ENCODE data around the gene GFER. TPM values are rescaled to one million over a fixed set of nuclear protein-coding genes. Genes with fewer than 3 reads are reported as not detected.

Gene GFER
- total RNA-seq, 4 donors from 2014 or later, result 12.8 to 45.6 (median 25.1) TPM

DNA sequence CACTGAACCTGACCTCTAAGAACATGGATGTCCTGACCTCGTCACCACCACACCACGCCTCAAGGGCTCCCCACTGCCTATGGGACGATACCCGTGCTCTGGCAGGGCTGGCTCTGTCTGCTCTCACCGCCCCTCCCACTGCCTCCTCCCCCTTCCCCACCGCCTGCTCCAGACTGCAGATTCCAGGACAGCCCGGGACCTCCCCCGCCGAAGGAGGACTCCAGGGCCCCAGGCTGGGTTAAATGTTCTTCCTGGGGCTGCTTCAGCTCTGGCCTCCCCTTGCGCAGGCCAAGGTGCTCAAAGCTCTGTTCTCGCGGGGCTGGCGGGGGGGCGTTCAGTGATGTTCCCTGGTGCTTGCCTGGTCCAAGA is 38.7 kb downstream of the GFER start:
- H3K27me3 ChIP-seq, result peaks cover 50% of the 10 kb centered on the region
- H3K4me3 ChIP-seq, result peak overlapping the region in 1 of 2 donors; percentile 37
- peak overlapping the region in 2 of 4 donors; percentile 75 for H3K27ac ChIP-seq
- WGBS, 2 donors (ENCODE audit: low coverage in 1 of 2), result no CpG with 5 or more reads among the region's 14 CpGs
- TF ChIP-seq EP300 (IDR thresholded peaks at IDR 0.05), result no peak
- no peak for TF ChIP-seq CTCF (IDR thresholded peaks at IDR 0.05)
- no peak for TF ChIP-seq POLR2AphosphoS5 (IDR thresholded peaks at IDR 0.05)
- TF ChIP-seq POLR2A (IDR thresholded peaks at IDR 0.05), result no peak
- H3K4me1 ChIP-seq, result peaks cover 0 to 64% (median 29%) of the 10 kb centered on the region in 3 donors
- peak; percentile 8 for ATAC-seq
- H3K36me3 ChIP-seq, result no peaks in the 10 kb centered on the region
- H3K9me3 ChIP-seq, result no peaks in the 10 kb centered on the region

GRCh38 chr16:2023092-2024031 is 39.4 kb downstream of the GFER start:
- Histone ChIP-seq H3K27me3 (peaks cover 44% of the 10 kb centered on the region), H3K9me3 (no peaks in the 10 kb centered on the region), H3K4me1 (peaks cover 0 to 71% (median 34%) of the 10 kb centered on the region in 3 donors), H3K27ac (peak overlapping the region in 3 of 4 donors; percentile 68 to 75 (median 75)), H3K4me3 (peak overlapping the region in 1 of 2 donors; percentile 37), H3K36me3 (no peaks in the 10 kb centered on the region)
- ATAC-seq, result peak; percentile 83
- WGBS, 2 donors (ENCODE audit: low coverage in 1 of 2), result 48% methylated on average over 8 of the region's 53 CpGs; no CpG with 5 or more reads in 1 of the 2 donors
- TF ChIP-seq POLR2AphosphoS5 (IDR thresholded peaks at IDR 0.05) (peak; percentile 47), CTCF (IDR thresholded peaks at IDR 0.05) (peak in 3 of 4 experiments; percentile 99), POLR2A (IDR thresholded peaks at IDR 0.05) (no peak), EP300 (IDR thresholded peaks at IDR 0.05) (no peak)

- H3K4me3 ChIP-seq, result peak overlapping the region in 1 of 2 donors; percentile 37
- H3K27me3 ChIP-seq, result peaks cover 37% of the 10 kb centered on the region
- peaks cover 0 to 77% (median 39%) of the 10 kb centered on the region in 3 donors for H3K4me1 ChIP-seq
- no peaks in the 10 kb centered on the region for H3K36me3 ChIP-seq
- 79 to 100% methylated on average over 1 to 12 of the region's 12 CpGs for WGBS, 2 donors (ENCODE audit: low coverage in 1 of 2)
- peak overlapping the region in 3 of 4 donors; percentile 68 to 75 (median 75) for H3K27ac ChIP-seq
- TF ChIP-seq CTCF (IDR thresholded peaks at IDR 0.05) (no peak), EP300 (IDR thresholded peaks at IDR 0.05) (no peak), POLR2A (IDR thresholded peaks at IDR 0.05) (no peak), POLR2AphosphoS5 (IDR thresholded peaks at IDR 0.05) (no peak)
- no peak for ATAC-seq
- no peaks in the 10 kb centered on the region for H3K9me3 ChIP-seq
Measured at GRCh38 chr16:2024032-2024420, 40.0 kb downstream of the GFER start.

GRCh38 chr16:2025251-2025650 is 41.3 kb downstream of the GFER start:
- Histone ChIP-seq H3K36me3 (peaks cover 0 to 10% of the 10 kb centered on the region in 2 donors), H3K27me3 (peaks cover 25% of the 10 kb centered on the region), H3K9me3 (no peaks in the 10 kb centered on the region), H3K27ac (peak overlapping the region in 1 of 4 donors; percentile 78), H3K4me3 (no peak overlapping the region), H3K4me1 (peaks cover 0 to 74% (median 34%) of the 10 kb centered on the region in 3 donors)
- TF ChIP-seq POLR2A (IDR thresholded peaks at IDR 0.05) (no peak), POLR2AphosphoS5 (IDR thresholded peaks at IDR 0.05) (no peak), CTCF (IDR thresholded peaks at IDR 0.05) (no peak), EP300 (IDR thresholded peaks at IDR 0.05) (no peak)
- no CpG with 5 or more reads among the region's 14 CpGs for WGBS, 2 donors (ENCODE audit: low coverage in 1 of 2)
- ATAC-seq, result no peak

Data from gastroesophageal sphincter (tissue), 4 donors.